Psoas muscle (tissue), 8 donors: ENCODE measurements around the gene C19orf47. TPM values are rescaled to one million over a fixed set of nuclear protein-coding genes. Genes with fewer than 3 reads are reported as not detected.
A peak's percentile ranks its signal among the peaks of the same experiment; 100 is the strongest.

Experiments used
- ATAC-seq, 4 donors: fragments of 200-7000 bp; cut with Tn5 transposase; one replicate each; pipeline ENCODE4 v1.9.1; 2020; ENCODE audit warnings: moderate library complexity in 3 of 4, mild to moderate bottlenecking in 2 of 4
- DNase-seq, 2 donors: peaks; one replicate each; pipeline ENCODE4 v3.0.0-alpha.2; 2020
- H3K27ac ChIP-seq: fragments of 200-600 bp; one replicate; pipeline ENCODE4 v1.8.0; 2022
- H3K27me3 ChIP-seq, 3 donors: fragments of 200-600 bp in 1 of 3; one replicate each; pipeline versions ENCODE4 v1.6.1 to v1.8.0; 2013 to 2022; ENCODE audit warnings: low read length in 2 of 3, mild to moderate bottlenecking in 2 of 3, moderate library complexity in 1 of 3; ENCODE audit not compliant: insufficient read depth in 3 of 3
- H3K36me3 ChIP-seq, 2 donors: fragments of 200-600 bp in 1 of 2; one replicate each; pipeline versions ENCODE4 v1.6.1 to v1.8.0; 2013 to 2022; ENCODE audit warnings: low read depth in 1 of 2, mild to moderate bottlenecking in 1 of 2, moderate library complexity in 1 of 2; ENCODE audit not compliant: insufficient read depth in 1 of 2
- H3K4me1 ChIP-seq: fragments of 200-600 bp; one replicate; pipeline ENCODE4 v1.8.0; 2022
- H3K4me3 ChIP-seq: fragments of 200-600 bp; one replicate; pipeline ENCODE4 v1.8.0; 2022; ENCODE audit warnings: mild to moderate bottlenecking
- H3K9me3 ChIP-seq: fragments of 200-600 bp; one replicate; pipeline ENCODE4 v1.8.0; 2022
- WGBS, 3 donors: extraction: QIAGEN DNeasy Blood & Tissue Kit; methylation state at CpG; one replicate each; pipeline versions ENCODE4 v1.1.6 to v1.1.7; 2013; 5-methylcytosine and 5-hydroxymethylcytosine counted together
- intact Hi-C, 2 donors: fragments of 100-400 bp; cut with DNase I; formaldehyde crosslinking; loops; one replicate each; pipeline versions ENCODE4 v1.11.0 to v1.14.2; 2022
- polyA plus RNA-seq, 3 donors: library from polyadenylated mRNA; stranded (reverse); fragments of 200-250 nt; gene quantifications; one replicate each; pipeline ENCODE4 v1.2.3, GENCODE V29; 2013
- total RNA-seq, 4 donors: library from RNA; stranded (reverse); fragmentation: NEBNext Ultra II Directional in 2 of 4; extraction: Animal tissue kit (Norgen Biotek cat#: 25700) in 2 of 4; gene quantifications; one replicate each; pipeline versions ENCODE4 v1.2.1 to v1.2.4, GENCODE V29; 2021 to 2023
- TF ChIP-seq, protein P1 (sequence below): fragments of 200-600 bp; IDR thresholded peaks from one replicate; pipeline ENCODE4 v1.8.0; 2022; ENCODE audit warnings: antibody characterized with exemption
- donor health status: healthy with polysubstance abuse.
- donor health status: DM: no; HTN: no; CAD: no; lungs with moderate emphysema.
- donor health status: Bipolar disorder and iron deficiency.
- donor health status: healthy.
- donor health status: DM: yes; HTN: yes; CAD: no.
- donor health status: DM: no; HTN: no; CAD: no.
- donor health status: DM: no; HTN: no; CAD: no.
- donor health status: DM: yes; HTN: yes; CAD: no.

C19orf47 gene
- total and polyA plus RNA-seq, 7 donors: 220 to 436 (median 299) TPM

DNA sequence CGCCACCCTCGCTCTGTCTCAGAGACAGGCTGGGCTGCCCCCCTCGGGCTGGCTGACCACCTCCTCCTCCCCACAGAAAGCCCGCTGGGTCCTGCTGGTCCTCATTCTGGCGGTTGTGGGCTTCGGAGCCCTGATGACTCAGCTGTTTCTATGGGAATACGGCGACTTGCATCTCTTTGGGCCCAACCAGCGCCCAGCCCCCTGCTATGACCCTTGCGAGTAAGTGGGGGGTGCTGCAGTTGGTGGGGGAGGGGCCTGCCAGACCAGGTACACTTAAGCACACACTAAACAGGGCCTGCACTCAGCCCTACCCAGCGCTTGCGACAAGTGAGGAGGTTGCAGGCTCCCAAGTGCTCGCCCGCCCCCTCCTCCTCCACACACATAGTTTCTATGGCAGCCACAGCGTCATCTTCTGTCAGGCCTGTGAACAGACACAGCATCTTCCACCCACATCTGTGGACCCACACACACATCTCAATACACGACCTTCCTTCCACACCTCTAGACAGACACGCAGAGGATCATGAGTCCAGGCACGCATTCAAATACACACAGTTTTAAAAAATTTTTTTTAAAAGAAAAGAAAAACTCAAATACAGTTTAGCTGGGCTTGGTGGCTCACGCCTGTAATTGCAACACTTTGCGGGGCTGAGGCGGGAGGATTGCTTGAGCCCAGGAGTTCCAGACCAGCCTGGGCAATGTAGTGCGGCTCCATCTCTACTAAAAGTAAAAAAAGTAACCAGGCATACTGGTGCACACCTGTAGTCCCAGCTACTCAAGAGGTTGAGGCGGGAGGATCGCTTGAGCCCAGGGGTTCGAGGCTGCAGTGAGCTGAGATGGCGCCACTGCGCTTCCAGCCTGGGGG, 18.7 kb upstream of the C19orf47 start:
- H3K4me3 ChIP-seq: no peak overlapping the region
- peak overlapping the region; percentile 58 for H3K27ac ChIP-seq
- TF ChIP-seq, protein P1, sequence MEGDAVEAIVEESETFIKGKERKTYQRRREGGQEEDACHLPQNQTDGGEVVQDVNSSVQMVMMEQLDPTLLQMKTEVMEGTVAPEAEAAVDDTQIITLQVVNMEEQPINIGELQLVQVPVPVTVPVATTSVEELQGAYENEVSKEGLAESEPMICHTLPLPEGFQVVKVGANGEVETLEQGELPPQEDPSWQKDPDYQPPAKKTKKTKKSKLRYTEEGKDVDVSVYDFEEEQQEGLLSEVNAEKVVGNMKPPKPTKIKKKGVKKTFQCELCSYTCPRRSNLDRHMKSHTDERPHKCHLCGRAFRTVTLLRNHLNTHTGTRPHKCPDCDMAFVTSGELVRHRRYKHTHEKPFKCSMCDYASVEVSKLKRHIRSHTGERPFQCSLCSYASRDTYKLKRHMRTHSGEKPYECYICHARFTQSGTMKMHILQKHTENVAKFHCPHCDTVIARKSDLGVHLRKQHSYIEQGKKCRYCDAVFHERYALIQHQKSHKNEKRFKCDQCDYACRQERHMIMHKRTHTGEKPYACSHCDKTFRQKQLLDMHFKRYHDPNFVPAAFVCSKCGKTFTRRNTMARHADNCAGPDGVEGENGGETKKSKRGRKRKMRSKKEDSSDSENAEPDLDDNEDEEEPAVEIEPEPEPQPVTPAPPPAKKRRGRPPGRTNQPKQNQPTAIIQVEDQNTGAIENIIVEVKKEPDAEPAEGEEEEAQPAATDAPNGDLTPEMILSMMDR: no peak
- WGBS, 3 donors: 83 to 87% (median 86%) methylated on average over 26 to 27 of the region's 27 CpGs
- H3K36me3 ChIP-seq: peaks cover 0 to 54% of the 10 kb centered on the region in 2 donors
- DNase-seq: no peak
- H3K9me3 ChIP-seq: no peaks in the 10 kb centered on the region
- no peaks in the 10 kb centered on the region for H3K27me3 ChIP-seq
- intact Hi-C loops: loop anchor here in 1 of 2 donors (5.0 kb wide), 1 partner anchor 35 kb away; no protein-coding TSS in a partner anchor
- ATAC-seq: peak in 2 of 4 donors; percentile 7 to 14
- peaks cover 9% of the 10 kb centered on the region for H3K4me1 ChIP-seq

DNA sequence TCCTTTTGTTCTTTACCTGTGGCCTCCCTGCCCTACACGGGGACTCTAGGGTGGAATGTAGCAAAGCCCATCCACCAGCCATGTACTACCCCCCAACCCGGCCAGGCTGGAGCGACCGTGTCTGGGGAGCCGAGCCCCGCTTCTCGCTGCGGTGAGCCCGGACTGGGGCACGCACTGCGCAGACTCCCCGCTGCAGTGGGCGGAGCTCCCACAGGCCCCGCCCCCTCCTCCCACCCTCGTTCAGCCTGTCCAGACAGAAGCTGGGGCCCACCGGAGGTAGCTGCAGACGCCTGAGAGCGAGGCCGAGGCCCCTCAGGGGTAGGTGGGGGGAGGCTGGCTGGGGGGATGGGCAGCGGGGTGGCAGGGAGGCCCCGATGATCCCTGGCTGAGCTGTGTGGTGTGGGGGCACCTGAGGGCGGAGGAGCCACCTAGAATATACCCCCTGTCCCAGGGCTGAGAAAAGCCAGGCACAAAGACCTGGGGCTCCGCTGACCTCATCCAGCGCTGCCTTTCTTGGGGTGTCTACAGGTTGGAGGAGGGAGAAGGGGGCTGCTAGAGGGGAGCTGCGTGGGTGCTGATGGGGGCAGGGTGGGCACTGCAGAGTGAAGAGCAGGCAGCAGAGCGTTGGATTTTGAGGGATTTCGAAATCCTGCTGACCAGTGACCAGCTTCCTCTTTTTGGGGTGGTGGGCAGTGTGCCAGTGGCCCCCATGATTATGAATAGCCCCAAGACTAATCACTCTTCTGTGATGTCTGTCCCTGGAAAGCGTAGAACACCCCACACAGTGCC, 17.6 kb upstream of the C19orf47 start:
- peaks cover 9% of the 10 kb centered on the region for H3K4me1 ChIP-seq
- H3K27me3 ChIP-seq: no peaks in the 10 kb centered on the region
- no peak overlapping the region for H3K27ac ChIP-seq
- no peaks in the 10 kb centered on the region for H3K9me3 ChIP-seq
- DNase-seq (peak in 1 of 2 donors; percentile 61), ATAC-seq (peak; percentile 11 to 47 (median 42))
- TF ChIP-seq, protein P1: no peak
- intact Hi-C loops: loop anchor here in 1 of 2 donors (5.0 kb wide), 1 partner anchor 36 kb away; no protein-coding TSS in a partner anchor
- peak overlapping the region; percentile 17 for H3K4me3 ChIP-seq
- H3K36me3 ChIP-seq: peaks cover 0 to 43% of the 10 kb centered on the region in 2 donors
- WGBS, 3 donors: 47 to 56% (median 49%) methylated on average over 27 to 28 of the region's 28 CpGs

DNA sequence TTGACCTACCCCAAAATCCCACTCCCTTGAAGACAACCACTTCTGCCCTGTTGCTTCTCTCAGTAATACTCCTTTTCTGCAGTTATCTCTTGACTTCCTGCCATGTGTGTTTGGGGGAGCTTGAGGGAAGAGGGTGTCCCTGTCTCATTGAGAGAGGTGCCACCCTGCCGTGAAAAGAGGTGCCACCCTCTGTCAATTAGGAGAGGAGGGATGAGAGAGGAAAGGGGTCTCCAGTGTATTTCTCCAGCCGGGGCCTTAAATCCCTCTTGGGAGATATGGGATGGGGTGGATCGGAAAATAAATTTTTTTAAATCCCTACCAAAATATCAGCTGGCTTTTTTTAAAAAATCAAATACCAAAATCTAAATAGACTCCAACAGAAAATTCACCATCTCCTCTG, 16.8 kb upstream of the C19orf47 start:
- no peaks in the 10 kb centered on the region for H3K27me3 ChIP-seq
- no peak overlapping the region for H3K27ac ChIP-seq
- peaks cover 0 to 35% of the 10 kb centered on the region in 2 donors for H3K36me3 ChIP-seq
- no peak for DNase-seq
- TF ChIP-seq, protein P1: no peak
- H3K4me3 ChIP-seq: no peak overlapping the region
- intact Hi-C loops: loop anchor here in 1 of 2 donors (5.0 kb wide), 1 partner anchor 37 kb away; no protein-coding TSS in a partner anchor
- ATAC-seq: no peak
- H3K9me3 ChIP-seq: no peaks in the 10 kb centered on the region
- peaks cover 9% of the 10 kb centered on the region for H3K4me1 ChIP-seq
- 72 to 76% (median 75%) methylated on average over 3 of the region's 3 CpGs for WGBS, 3 donors

DNA sequence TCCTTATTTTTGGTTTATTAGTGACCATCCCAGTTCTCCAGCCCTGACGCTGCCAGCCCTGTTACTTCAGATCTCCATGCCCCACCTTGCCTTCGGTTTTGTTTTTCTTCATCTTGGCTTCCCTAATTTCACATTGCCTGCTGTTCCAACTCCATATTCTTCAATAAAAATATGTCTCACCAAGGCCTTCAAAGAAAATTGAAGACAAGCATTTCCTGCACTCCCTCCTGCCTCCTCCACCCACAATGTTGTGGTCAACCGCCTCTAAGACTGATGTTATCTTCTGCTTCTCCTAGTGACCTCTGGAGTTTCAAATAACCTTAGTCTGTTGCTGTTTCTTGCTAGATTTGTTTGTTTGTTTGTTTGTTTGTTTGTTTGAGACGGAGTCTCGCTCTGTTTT, 14.9 kb upstream of the C19orf47 start:
- Histone ChIP-seq H3K9me3 (no peaks in the 10 kb centered on the region), H3K4me3 (no peak overlapping the region), H3K27me3 (no peaks in the 10 kb centered on the region), H3K27ac (no peak overlapping the region), H3K4me1 (peaks cover 6% of the 10 kb centered on the region), H3K36me3 (peaks cover 0 to 26% of the 10 kb centered on the region in 2 donors)
- 84 to 91% (median 86%) methylated on average over 5 of the region's 5 CpGs for WGBS, 3 donors
- intact Hi-C loops: no loop called here
- DNase-seq (no peak), ATAC-seq (no peak)
- TF ChIP-seq, protein P1: no peak
